ENCODE results near the gene ZP1. TPM values are rescaled to one million over a fixed set of nuclear protein-coding genes. Genes with fewer than 3 reads are reported as not detected.

ZP1 gene
- total and polyA plus RNA-seq, 2 of the 13 experiments (the other 11 are each of a cell fraction or from before 2014, with no cell fraction given), result 0.16 TPM; not detected in 1

DNA sequence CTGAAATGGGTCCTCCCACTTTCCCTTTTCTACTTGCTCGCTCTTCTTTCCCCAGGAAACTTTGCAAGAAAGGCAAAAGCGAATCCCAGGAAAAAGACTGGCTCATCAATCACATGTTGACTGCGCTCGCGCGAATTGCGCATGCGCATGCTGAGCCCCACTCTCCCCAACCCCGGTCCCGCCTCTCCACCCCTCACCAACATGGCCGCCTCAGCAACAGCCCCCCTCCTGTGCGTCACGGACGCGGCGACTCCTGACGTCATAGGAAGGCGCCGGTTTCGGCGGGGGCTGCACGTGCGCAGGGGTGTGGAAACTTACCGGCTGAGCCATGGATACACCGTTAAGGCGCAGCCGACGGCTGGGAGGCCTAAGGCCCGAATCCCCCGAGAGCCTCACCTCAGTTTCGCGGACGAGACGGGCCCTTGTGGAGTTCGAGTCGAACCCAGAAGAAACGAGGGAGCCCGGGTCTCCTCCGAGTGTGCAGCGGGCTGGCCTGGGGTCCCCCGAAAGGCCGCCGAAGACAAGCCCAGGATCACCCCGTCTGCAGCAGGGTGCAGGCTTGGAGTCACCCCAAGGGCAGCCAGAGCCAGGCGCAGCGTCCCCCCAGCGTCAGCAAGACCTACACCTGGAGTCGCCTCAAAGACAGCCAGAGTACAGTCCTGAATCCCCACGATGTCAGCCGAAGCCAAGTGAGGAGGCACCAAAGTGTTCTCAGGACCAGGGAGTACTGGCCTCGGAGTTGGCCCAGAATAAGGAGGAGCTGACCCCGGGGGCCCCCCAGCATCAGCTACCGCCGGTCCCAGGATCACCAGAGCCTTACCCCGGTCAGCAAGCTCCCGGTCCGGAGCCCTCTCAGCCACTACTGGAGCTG, 25.3 kb upstream of the ZP1 start, which contains the start of gene CCDC86 (continued):
- TF ChIP-seq ESRRA (CRISPR knock-in tag; IDR thresholded peaks at IDR 0.05; ENCODE audit: low read depth), result 0 out of 2 replicates have a peak, but pooled peaks have one; percentile 27
- no peak for TF ChIP-seq PAF1 (CRISPR knock-in tag; IDR thresholded peaks at IDR 0.05)
- TF ChIP-seq, protein P1, sequence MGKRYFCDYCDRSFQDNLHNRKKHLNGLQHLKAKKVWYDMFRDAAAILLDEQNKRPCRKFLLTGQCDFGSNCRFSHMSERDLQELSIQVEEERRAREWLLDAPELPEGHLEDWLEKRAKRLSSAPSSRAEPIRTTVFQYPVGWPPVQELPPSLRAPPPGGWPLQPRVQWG (CRISPR knock-in tag; IDR thresholded peaks at IDR 0.05; ENCODE audit: borderline replicate concordance, low read depth), result no peak
- TF ChIP-seq PHF20 (CRISPR knock-in tag; IDR thresholded peaks at IDR 0.05), result peak; percentile 95
- peak; percentile 74 for TF ChIP-seq ZNF547 (CRISPR knock-in tag; IDR thresholded peaks at IDR 0.05)
- TF ChIP-seq ONECUT2 (CRISPR knock-in tag; IDR thresholded peaks at IDR 0.05), result no peak
- TF ChIP-seq ZFP41 (CRISPR knock-in tag; IDR thresholded peaks at IDR 0.05; ENCODE audit: borderline replicate concordance), result 0 out of 2 replicates have a peak, but pooled peaks have one; percentile 38
- TF ChIP-seq CCAR2 (optimal IDR thresholded peaks at IDR 0.05; ENCODE audit: low read depth, low read length), result no peak
- no peak for TF ChIP-seq ZNF230 (CRISPR knock-in tag; IDR thresholded peaks at IDR 0.05)
- TF ChIP-seq, protein P2, sequence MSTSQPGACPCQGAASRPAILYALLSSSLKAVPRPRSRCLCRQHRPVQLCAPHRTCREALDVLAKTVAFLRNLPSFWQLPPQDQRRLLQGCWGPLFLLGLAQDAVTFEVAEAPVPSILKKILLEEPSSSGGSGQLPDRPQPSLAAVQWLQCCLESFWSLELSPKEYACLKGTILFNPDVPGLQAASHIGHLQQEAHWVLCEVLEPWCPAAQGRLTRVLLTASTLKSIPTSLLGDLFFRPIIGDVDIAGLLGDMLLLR (CRISPR knock-in tag; IDR thresholded peaks at IDR 0.05), result peak; percentile 99; the same call in 1 of the 2 replicates
- TF ChIP-seq ZNF563 (CRISPR knock-in tag; IDR thresholded peaks at IDR 0.05), result 0 out of 2 replicates have a peak, but pooled peaks have one; percentile 68
- no peak for TF ChIP-seq CBX2 (IDR thresholded peaks at IDR 0.05; ENCODE audit: low read depth, low read length)
- no peak for TF ChIP-seq CBX2 (CRISPR knock-in tag; IDR thresholded peaks at IDR 0.05; ENCODE audit: low read depth)
- no peak for TF ChIP-seq ZNF101 (CRISPR knock-in tag; IDR thresholded peaks at IDR 0.05; ENCODE audit: borderline replicate concordance, low read depth)
- TF ChIP-seq, protein P3, sequence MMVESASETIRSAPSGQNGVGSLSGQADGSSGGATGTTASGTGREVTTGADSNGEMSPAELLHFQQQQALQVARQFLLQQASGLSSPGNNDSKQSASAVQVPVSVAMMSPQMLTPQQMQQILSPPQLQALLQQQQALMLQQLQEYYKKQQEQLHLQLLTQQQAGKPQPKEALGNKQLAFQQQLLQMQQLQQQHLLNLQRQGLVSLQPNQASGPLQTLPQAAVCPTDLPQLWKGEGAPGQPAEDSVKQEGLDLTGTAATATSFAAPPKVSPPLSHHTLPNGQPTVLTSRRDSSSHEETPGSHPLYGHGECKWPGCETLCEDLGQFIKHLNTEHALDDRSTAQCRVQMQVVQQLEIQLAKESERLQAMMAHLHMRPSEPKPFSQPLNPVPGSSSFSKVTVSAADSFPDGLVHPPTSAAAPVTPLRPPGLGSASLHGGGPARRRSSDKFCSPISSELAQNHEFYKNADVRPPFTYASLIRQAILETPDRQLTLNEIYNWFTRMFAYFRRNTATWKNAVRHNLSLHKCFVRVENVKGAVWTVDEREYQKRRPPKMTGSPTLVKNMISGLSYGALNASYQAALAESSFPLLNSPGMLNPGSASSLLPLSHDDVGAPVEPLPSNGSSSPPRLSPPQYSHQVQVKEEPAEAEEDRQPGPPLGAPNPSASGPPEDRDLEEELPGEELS (CRISPR knock-in tag; IDR thresholded peaks at IDR 0.05), result peak; percentile 74
- TF ChIP-seq, protein P4, sequence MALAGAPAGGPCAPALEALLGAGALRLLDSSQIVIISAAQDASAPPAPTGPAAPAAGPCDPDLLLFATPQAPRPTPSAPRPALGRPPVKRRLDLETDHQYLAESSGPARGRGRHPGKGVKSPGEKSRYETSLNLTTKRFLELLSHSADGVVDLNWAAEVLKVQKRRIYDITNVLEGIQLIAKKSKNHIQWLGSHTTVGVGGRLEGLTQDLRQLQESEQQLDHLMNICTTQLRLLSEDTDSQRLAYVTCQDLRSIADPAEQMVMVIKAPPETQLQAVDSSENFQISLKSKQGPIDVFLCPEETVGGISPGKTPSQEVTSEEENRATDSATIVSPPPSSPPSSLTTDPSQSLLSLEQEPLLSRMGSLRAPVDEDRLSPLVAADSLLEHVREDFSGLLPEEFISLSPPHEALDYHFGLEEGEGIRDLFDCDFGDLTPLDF (CRISPR knock-in tag; IDR thresholded peaks at IDR 0.05), result peak; percentile 56; the same call in 1 of the 2 replicates
- TF ChIP-seq KLF9 (CRISPR knock-in tag; IDR thresholded peaks at IDR 0.05; ENCODE audit: low read depth), result no peak
- TF ChIP-seq TOE1 (CRISPR knock-in tag; IDR thresholded peaks at IDR 0.05), result no peak; the same call in 1 of the 2 replicates
- no peak for TF ChIP-seq GZF1 (CRISPR knock-in tag; IDR thresholded peaks at IDR 0.05)
- TF ChIP-seq ZNF274 (CRISPR knock-in tag; IDR thresholded peaks at IDR 0.05), result peak; percentile 79; the same call in 1 of the 2 replicates
- peak; percentile 98 for TF ChIP-seq TGIF2 (CRISPR knock-in tag; IDR thresholded peaks at IDR 0.05)
- peak; percentile 88 for TF ChIP-seq JARID2 (CRISPR knock-in tag; IDR thresholded peaks at IDR 0.05; ENCODE audit: insufficient replicate concordance)
